Endothelial cell of hepatic sinusoid (primary cell): ENCODE data around the gene HOXA1.

Experiments
- in situ Hi-C: cut with HindIII; loops from 2 replicates; pipeline ENCODE4 v1.10.0; 2017; ENCODE audit warnings: low sequenced_read_pairs

Gene HOXA1

GRCh38 chr7:27106901-27107240 is 11.1 kb upstream of the HOXA1 start:
- in situ Hi-C loops: no loop called here

GRCh38 chr7:27106181-27106900 is 10.5 kb upstream of the HOXA1 start:
- in situ Hi-C loops: no loop called here

GRCh38 chr7:27105301-27106031 is 9.7 kb upstream of the HOXA1 start:
- in situ Hi-C loops: no loop called here

- in situ Hi-C loops: no loop called here
Measured at GRCh38 chr7:27104341-27105058, 8.7 kb upstream of the HOXA1 start.

- in situ Hi-C loops: no loop called here
Measured at GRCh38 chr7:27103489-27104226, 7.9 kb upstream of the HOXA1 start.

- in situ Hi-C loops: no loop called here
Measured at GRCh38 chr7:27102581-27103442, 7.0 kb upstream of the HOXA1 start, which contains the start of gene HOXA2. TSS of gene HOXA2 (minus strand) at chr7:27102683. CDS start at chr7:27102500, 183 bp downstream.

- in situ Hi-C loops: no loop called here
Measured at GRCh38 chr7:27101957-27102580, 6.3 kb upstream of the HOXA1 start.

- in situ Hi-C loops: no loop called here
Measured at GRCh38 chr7:27101171-27101956, 5.6 kb upstream of the HOXA1 start.

- in situ Hi-C loops: no loop called here
Measured at GRCh38 chr7:27100694-27101170, 4.9 kb upstream of the HOXA1 start.

- in situ Hi-C loops: no loop called here
Measured at GRCh38 chr7:27099453-27100370, 3.9 kb upstream of the HOXA1 start.

GRCh38 chr7:27098578-27099451 is 3.0 kb upstream of the HOXA1 start:
- in situ Hi-C loops: no loop called here

GRCh38 chr7:27097686-27098577 is 2.1 kb upstream of the HOXA1 start:
- in situ Hi-C loops: no loop called here

- in situ Hi-C loops: no loop called here
Measured at GRCh38 chr7:27096768-27097514, 1.1 kb upstream of the HOXA1 start.

GRCh38 chr7:27095050-27095896 is 527 bp downstream of the HOXA1 start:
- in situ Hi-C loops: no loop called here
